Measurements from ENCODE around the gene NAGLU. TPM values are rescaled to one million over a fixed set of nuclear protein-coding genes. Genes with fewer than 3 reads are reported as not detected.

Gene NAGLU
- total and polyA plus RNA-seq, 2 of the 13 experiments (the other 11 are each of a cell fraction or from before 2014, with no cell fraction given), result 28.2 to 40.1 TPM

GRCh38 chr17:42522263-42522790, 13.7 kb upstream of the NAGLU start (continued):
- TF ChIP-seq, protein P1, sequence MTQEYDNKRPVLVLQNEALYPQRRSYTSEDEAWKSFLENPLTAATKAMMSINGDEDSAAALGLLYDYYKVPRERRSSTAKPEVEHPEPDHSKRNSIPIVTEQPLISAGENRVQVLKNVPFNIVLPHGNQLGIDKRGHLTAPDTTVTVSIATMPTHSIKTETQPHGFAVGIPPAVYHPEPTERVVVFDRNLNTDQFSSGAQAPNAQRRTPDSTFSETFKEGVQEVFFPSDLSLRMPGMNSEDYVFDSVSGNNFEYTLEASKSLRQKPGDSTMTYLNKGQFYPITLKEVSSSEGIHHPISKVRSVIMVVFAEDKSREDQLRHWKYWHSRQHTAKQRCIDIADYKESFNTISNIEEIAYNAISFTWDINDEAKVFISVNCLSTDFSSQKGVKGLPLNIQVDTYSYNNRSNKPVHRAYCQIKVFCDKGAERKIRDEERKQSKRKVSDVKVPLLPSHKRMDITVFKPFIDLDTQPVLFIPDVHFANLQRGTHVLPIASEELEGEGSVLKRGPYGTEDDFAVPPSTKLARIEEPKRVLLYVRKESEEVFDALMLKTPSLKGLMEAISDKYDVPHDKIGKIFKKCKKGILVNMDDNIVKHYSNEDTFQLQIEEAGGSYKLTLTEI (CRISPR knock-in tag; conservative IDR thresholded peaks at IDR 0.05), result no peak
- peak; percentile 92 for TF ChIP-seq RXRB (CRISPR knock-in tag; IDR thresholded peaks at IDR 0.05; ENCODE audit: borderline replicate concordance)
- TF ChIP-seq, protein P2, sequence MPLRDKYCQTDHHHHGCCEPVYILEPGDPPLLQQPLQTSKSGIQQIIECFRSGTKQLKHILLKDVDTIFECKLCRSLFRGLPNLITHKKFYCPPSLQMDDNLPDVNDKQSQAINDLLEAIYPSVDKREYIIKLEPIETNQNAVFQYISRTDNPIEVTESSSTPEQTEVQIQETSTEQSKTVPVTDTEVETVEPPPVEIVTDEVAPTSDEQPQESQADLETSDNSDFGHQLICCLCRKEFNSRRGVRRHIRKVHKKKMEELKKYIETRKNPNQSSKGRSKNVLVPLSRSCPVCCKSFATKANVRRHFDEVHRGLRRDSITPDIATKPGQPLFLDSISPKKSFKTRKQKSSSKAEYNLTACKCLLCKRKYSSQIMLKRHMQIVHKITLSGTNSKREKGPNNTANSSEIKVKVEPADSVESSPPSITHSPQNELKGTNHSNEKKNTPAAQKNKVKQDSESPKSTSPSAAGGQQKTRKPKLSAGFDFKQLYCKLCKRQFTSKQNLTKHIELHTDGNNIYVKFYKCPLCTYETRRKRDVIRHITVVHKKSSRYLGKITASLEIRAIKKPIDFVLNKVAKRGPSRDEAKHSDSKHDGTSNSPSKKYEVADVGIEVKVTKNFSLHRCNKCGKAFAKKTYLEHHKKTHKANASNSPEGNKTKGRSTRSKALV (CRISPR knock-in tag; IDR thresholded peaks at IDR 0.05), result no peak
- peak; percentile 74 for TF ChIP-seq HOXA3 (CRISPR knock-in tag; IDR thresholded peaks at IDR 0.05)
- 0 out of 2 replicates have a peak, but pooled peaks have one; percentile 59 for TF ChIP-seq ZNF563 (CRISPR knock-in tag; IDR thresholded peaks at IDR 0.05)
- no peak for TF ChIP-seq CENPBD1 (CRISPR knock-in tag; IDR thresholded peaks at IDR 0.05; ENCODE audit: borderline replicate concordance, low read depth)
- 0 out of 2 replicates have a peak, but pooled peaks have one; percentile 4 for TF ChIP-seq HIC2 (CRISPR knock-in tag; IDR thresholded peaks at IDR 0.05; ENCODE audit: low read depth)
- TF ChIP-seq ZSCAN9 (CRISPR knock-in tag; IDR thresholded peaks at IDR 0.05; ENCODE audit: borderline replicate concordance), result no peak
- peak; percentile 94 for TF ChIP-seq ESRRA (CRISPR knock-in tag; IDR thresholded peaks at IDR 0.05; ENCODE audit: low read depth)
- no peak for TF ChIP-seq E2F5 (CRISPR knock-in tag; conservative IDR thresholded peaks at IDR 0.05)
- no peak for TF ChIP-seq ZBTB40 (IDR thresholded peaks at IDR 0.05)
- peak; percentile 95 for TF ChIP-seq ZBTB40 (CRISPR knock-in tag; IDR thresholded peaks at IDR 0.05)
- TF ChIP-seq PHF21A (CRISPR knock-in tag; IDR thresholded peaks at IDR 0.05), result peak; percentile 37; the same call in 1 of the 2 replicates

Measured in HepG2 (cell line).